Right ventricle myocardium superior (tissue), 1 donor: ENCODE data around the gene THRSP. TPM values are rescaled to one million over a fixed set of nuclear protein-coding genes. Genes with fewer than 3 reads are reported as not detected.
"Not testable (repeated sequence)": the region's sequence is repeated elsewhere in the genome, so short reads cannot be mapped to it uniquely, and the experiment has no call there.

ENCODE experiments used
- ATAC-seq: fragments of 200-7000 bp; cut with Tn5 transposase; one replicate; pipeline ENCODE4 v1.9.1; 2020; ENCODE audit warnings: mild to moderate bottlenecking; ENCODE audit not compliant: poor library complexity
- DNase-seq: peaks from one replicate; pipeline ENCODE4 v3.0.0-alpha.2; 2020
- intact Hi-C: fragments of 100-400 bp; cut with DNase I; formaldehyde crosslinking; loops from one replicate; pipeline ENCODE4 v1.11.2; 2022
- total RNA-seq: library from RNA; stranded (reverse); fragmentation: NEBNext Ultra II Directional; extraction: Animal tissue kit (Norgen Biotek cat#: 25700); gene quantifications from one replicate; pipeline ENCODE4 v1.2.1, GENCODE V29; 2021
- donor health status: DM: no; HTN: yes; CAD: no; lungs with severe emphysema.

Gene THRSP
- total RNA-seq, 1 donor from 2014 or later = 2.6 TPM

DNA sequence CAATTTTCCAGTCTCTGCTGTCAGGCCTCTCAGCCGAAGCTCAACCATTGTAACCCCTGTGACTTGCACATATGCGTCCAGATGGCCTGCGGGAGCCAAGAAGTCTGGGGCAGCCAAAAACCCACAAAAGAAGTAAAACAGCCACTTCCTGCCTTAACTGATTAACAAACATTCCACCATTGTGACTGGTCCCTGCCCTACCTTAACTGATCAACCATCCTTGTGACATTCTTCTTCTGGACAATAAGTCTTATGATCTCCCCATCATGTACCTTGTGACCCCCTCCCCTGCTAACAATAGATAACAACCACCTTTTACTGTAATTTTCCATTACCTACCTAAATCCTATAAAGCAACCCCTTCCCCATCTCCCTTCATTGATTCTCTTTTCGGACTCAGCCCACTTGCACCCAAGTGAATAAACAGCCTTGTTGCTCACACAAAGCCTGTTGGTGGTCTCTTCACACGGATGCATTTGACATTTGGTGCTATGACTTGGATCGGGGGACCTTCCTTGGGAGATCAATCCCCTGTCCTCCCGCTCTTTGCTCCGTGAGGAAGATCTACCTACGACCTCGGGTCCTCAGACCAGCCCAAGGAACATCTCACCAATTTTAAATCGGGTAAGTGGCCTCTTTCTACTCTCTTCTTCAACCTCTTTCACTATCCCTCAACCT, 17.3 kb downstream of the THRSP start:
- DNase-seq (no peak), ATAC-seq (no peak)
- intact Hi-C loops = no loop called here

DNA sequence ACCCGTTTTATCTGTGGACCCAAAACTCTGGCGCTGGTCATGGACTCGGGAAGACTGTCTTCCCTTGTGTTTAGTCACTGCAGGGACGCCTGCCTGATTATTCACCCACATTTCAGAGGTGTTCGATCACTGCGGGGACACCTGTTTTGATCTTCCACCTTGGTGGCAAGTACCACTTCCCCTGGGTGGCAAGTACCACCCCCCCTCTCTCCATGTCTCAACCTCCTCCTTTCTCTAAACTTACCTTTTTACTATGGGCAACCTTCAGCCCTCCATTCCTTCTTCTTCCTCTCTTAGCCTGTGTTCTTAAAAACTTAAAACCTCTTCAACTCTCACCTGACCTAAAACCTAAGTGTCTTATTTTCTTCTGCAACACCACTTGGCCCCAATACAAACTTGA, 17.9 kb downstream of the THRSP start:
- intact Hi-C loops = no loop called here
- ATAC-seq (no peak), DNase-seq (no peak)

DNA sequence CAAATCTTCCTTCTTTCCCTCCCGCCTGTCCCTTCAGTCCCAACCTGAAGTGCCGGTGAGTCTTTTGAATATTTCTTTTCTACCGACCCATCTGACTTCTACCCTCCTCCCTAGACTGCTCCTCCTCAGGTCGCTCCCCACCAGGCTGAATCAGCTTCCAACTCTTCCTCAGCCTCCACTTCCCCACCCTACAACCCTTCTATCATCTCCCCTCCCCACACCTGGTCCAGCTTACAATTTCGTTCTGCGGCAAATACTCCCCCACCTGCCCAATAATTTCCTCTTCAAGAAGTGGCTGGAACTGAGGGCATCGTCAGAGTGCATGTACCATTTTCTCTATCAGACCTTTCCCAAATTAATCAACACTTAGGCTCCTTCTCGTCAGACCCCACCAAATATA, 18.5 kb downstream of the THRSP start:
- intact Hi-C loops = no loop called here
- ATAC-seq (no peak), DNase-seq (no peak)

GRCh38 chr11:78083021-78083420, 19.4 kb downstream of the THRSP start:
- intact Hi-C loops = no loop called here
- ATAC-seq (no peak), DNase-seq (no peak)

DNA sequence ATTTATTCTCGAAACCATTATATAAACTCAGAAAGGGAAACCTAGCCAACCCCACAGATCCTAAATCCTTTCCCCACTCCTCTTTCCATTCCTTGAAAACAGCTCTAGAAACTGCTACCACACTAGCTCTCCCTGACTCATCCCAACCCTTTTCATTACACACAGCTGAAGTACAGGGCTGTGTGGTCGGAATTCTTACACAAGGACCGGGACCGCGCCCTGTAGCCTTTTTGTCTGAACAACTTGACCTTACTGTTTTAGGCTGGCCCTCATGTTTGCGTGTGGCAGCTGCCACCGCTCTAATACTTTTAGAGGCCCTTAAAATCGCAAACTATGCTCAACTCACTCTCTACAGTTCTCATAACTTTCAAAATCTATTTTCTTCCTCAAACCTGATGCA, 20.8 kb downstream of the THRSP start:
- DNase-seq, ATAC-seq, intact Hi-C loops: not testable (repeated sequence)

DNA sequence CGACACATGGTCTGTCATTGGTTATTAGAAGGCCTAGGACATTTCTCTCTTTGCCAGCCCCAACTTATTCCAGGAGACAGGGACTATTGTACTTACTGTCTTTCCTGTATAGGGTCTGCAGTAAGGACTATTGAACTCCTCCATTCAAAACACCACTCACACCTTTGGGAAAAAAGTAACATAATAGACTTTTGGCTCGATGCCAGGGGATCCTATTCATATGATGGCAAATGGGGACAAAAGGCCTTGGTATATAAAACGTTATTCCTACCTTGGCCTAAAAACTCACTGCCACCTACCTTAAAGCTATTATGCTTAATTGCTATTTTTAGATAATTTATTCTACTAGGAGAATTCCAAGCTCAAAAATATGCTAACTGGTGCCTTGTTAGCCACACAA, 22.3 kb downstream of the THRSP start:
- intact Hi-C loops = no loop called here
- DNase-seq (no peak), ATAC-seq (no peak)

DNA sequence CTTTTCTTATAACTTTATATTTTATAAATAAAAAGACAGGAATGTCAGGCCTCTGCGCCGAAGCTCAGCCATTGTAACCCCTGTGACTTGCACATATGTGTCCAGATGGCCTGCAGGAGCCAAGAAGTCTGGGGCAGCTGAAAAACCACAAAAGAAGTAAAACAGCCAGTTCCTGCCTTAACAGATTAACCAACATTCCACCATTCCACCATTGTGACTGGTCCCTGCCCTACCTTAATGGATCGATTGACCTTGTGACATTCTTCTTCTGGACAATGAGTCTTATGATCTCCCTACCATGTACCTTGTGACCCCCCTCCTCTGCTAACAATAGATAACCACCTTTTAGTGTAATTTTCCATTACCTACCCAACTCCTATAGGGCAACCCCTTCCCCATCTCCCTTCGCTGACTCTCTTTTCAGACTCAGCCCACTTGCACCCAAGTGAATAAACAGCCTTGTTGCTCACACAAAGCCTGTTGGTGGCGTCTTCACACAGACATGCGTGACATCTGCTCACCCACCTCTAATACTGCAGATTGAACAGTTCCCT, 22.9 kb downstream of the THRSP start:
- intact Hi-C loops, DNase-seq, ATAC-seq: not testable (repeated sequence)

- no peak for DNase-seq
- ATAC-seq = no peak
- intact Hi-C loops = no loop called here
Observed at GRCh38 chr11:78094250-78094649, 30.6 kb downstream of the THRSP start.

- DNase-seq (no peak), ATAC-seq (no peak)
- intact Hi-C loops = no loop called here
Observed at GRCh38 chr11:78097666-78098385, 34.2 kb downstream of the THRSP start.

GRCh38 chr11:78099666-78100065, 36.0 kb downstream of the THRSP start:
- intact Hi-C loops = no loop called here
- ATAC-seq (no peak), DNase-seq (no peak)

- intact Hi-C loops = no loop called here
- peak; percentile 36 for ATAC-seq
- no peak for DNase-seq
Observed at GRCh38 chr11:78100261-78100660, 36.6 kb downstream of the THRSP start.

DNA sequence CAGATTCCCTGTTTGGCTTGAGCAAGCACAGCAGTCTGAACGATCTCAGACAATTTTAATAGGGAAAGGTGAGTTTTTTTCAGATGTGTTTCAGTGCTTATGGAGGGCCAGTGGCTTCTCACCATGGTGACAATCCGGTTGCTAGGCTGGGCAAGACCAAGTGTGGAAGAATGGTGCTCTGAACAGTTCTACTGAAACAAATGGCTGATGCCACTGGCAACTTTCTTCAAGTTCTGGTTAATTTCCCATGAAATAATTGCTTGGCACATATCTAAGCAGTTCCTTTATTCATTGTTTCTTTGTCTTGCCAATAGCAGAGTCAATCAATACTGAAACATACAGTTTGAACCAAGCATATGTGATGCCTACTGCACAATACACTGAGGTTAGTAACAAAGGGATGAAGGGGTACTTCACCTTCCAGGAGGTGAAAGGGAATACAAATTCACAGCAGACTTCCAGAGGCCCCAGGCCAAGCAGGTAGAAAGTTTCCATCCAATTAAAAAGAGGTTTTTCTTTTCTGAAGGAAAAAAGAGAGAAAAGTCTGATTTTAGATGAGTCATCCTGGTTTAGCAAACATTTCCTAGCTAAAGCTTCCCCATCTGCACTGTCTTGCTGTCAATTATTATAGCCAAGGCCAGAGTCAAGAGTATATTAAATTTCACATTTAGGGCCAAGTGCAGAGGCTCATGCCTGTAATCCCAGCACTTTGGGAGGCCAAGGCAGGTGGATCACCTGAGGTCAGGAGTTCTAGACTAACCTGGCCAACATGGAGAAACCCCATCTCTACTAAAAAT, 37.2 kb downstream of the THRSP start:
- ATAC-seq = peak; percentile 12
- intact Hi-C loops = no loop called here
- DNase-seq = no peak

DNA sequence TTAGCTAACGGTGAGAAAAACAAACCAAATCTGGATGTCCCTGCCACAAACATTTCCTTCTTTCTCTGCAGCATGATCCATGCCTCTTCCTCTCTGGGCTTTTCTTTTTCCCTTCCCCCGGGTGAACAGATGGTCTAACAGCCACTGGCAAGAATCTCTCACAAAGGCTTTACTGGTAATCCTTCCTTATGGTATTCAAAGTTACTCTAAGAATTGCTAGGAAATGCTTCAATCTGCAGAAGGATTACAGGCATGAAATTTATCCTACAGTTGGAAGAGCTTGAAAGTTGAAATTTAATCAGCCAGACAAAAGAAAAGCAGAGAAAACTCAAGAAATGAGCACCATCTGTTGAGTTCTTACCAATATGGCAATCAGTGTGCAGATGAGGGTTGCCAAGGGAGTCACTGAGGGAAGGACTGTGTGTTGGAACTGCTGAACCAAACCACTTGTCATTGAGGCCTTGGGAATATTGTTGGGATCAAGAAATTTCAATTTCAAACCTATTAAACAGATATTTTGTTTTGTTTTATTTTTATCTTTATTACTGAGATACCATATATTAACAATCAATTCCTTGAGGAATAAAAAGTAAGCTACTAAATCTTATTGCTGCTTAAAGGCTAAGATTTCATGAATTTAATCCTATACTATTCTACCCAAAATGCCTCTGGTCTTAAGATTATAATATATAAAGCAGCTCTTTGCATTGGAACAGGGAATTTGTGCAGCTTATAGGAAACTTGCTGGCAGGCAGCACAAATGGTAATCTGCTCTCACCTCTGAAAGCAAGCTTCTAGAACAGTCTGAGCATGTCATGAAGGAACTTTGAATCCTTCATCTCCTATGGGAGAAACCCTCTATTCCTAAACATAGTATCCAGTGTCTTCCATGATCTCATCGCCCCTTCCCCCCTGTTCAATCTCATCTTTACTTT, 45.7 kb downstream of the THRSP start:
- DNase-seq = no peak
- no peak for ATAC-seq
- intact Hi-C loops = no loop called here

- no peak for DNase-seq
- ATAC-seq = no peak
- intact Hi-C loops = no loop called here
Observed at GRCh38 chr11:78110351-78110750, 46.7 kb downstream of the THRSP start.

- ATAC-seq (no peak), DNase-seq (no peak)
- intact Hi-C loops = no loop called here
Observed at GRCh38 chr11:78110830-78111229, 47.2 kb downstream of the THRSP start.

DNA sequence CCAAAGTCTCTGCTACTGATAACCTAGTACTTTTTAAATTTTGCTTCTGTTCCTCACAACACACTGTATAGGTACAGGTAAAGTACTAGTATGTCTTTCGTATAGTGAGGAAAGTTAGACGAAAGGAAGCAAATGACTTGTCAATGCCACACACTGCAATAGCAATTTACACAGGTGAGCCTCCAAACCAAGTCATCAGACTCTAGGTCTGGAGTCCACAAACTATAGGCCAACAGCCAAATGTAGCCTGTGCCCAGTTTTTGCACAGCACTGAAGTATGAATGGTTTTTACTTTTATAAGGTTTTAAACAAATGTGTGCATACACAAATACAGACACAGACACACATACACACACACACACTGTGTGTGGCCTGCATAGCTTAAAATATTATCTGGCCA, 47.6 kb downstream of the THRSP start:
- intact Hi-C loops = no loop called here
- DNase-seq = no peak
- no peak for ATAC-seq

DNA sequence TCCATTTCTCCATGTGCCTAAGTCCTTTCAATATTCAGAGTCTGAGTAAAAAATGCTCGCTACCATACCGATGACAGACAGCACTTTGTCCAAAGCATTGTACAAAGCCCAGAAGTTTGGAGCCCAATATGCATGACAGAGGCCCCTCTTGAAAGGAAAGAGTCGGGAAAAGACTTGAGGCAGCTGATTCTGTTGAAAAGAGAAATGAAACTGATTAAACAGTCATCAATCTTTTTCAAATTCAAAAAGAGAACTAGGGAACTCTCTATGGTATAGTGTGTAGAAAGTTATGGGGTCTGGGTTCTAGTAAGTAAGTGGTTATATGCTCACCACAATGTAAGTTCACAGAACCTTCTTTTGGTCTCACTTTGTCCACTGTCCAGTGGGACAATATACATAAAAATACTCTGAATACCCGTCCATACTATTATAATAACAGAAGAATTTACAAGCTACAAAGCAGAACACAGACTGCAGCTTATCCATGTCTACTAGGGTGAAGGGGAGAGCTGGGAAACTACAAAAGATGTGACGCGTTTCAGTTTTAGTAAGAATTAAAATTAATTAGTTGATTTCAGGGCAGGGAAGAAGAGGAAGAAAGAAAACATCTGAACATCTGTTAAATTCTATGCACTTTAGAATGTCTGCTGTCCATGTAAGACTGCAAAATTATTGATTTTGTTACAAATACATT, 49.1 kb downstream of the THRSP start:
- intact Hi-C loops = no loop called here
- DNase-seq (no peak), ATAC-seq (no peak)
